Spleen (tissue), 11 donors: ENCODE results near the gene MARK3. TPM values are rescaled to one million over a fixed set of nuclear protein-coding genes. Genes with fewer than 3 reads are reported as not detected.

ENCODE experiments used
- DNase-seq: peaks from one replicate; pipeline ENCODE4 v3.0.0-alpha.2; 2020
- H3K27ac ChIP-seq, 8 donors: fragments of 200-600 bp; sonication (generic) in 7 of 8; 1 replicate in 4 of 8; 2 replicates in 4 of 8; pipeline versions ENCODE4 v1.5.0 to v1.8.0; 2016 to 2021; ENCODE audit warnings: inconsistent platforms in 4 of 8, mild to moderate bottlenecking in 4 of 8, moderate library complexity in 1 of 8
- H3K27me3 ChIP-seq, 7 donors: fragments of 200-600 bp; sonication (generic) in 6 of 7; replicated peaks in 1 of 7; 1 replicate in 4 of 7; 2 replicates in 3 of 7; pipeline versions ENCODE4 v1.5.0 to v1.8.0; 2016 to 2021; ENCODE audit warnings: inconsistent platforms in 3 of 7, mild to moderate bottlenecking in 1 of 7
- H3K36me3 ChIP-seq, 6 donors: fragments of 200-600 bp; sonication (generic) in 5 of 6; 1 replicate in 4 of 6; 2 replicates in 2 of 6; pipeline versions ENCODE4 v1.5.0 to v1.8.0; 2016 to 2021; ENCODE audit warnings: inconsistent platforms in 2 of 6
- H3K4me1 ChIP-seq, 6 donors: fragments of 200-600 bp; sonication (generic) in 5 of 6; 1 replicate in 3 of 6; 2 replicates in 3 of 6; pipeline versions ENCODE4 v1.5.0 to v1.8.0; 2016 to 2021; ENCODE audit warnings: inconsistent platforms in 3 of 6
- H3K4me3 ChIP-seq, 8 donors: fragments of 200-600 bp; sonication (generic) in 7 of 8; 1 replicate in 4 of 8; 2 replicates in 4 of 8; pipeline versions ENCODE4 v1.5.0 to v1.8.0; 2016 to 2021; ENCODE audit warnings: inconsistent platforms in 4 of 8, mild to moderate bottlenecking in 4 of 8, moderate library complexity in 2 of 8
- H3K9me3 ChIP-seq, 8 donors: fragments of 200-600 bp; sonication (generic) in 7 of 8; 1 replicate in 4 of 8; 2 replicates in 4 of 8; pipeline versions ENCODE4 v1.5.0 to v1.8.0; 2016 to 2021; ENCODE audit warnings: inconsistent platforms in 4 of 8
- CTCF ChIP-seq, 11 experiments: fragments of 200-600 bp in 7 of 11; fragments of 450-650 bp in 4 of 11; sonication (generic) in 4 of 11; IDR thresholded peaks in 8 of 11; conservative IDR thresholded peaks in 3 of 11; 1 replicate in 7 of 11; 2 replicates in 4 of 11; pipeline versions ENCODE4 v1.4.0 to v1.8.0; 2016 to 2021; ENCODE audit warnings: antibody characterized with exemption in 11 of 11, inconsistent platforms in 4 of 11, mild to moderate bottlenecking in 1 of 11
- POLR2A ChIP-seq, 3 donors: fragments of 450-650 bp; IDR thresholded peaks; one replicate each; pipeline ENCODE4 v1.5.1; 2017; ENCODE audit warnings: antibody characterized with exemption in 3 of 3, mild to moderate bottlenecking in 1 of 3
- POLR2AphosphoS5 ChIP-seq, 3 donors: sonication (generic); formaldehyde crosslinking; IDR thresholded peaks; one replicate each; pipeline ENCODE4 v1.5.1; 2017; ENCODE audit warnings: antibody characterized with exemption in 3 of 3
- WGBS, 5 donors: extraction: QIAGEN DNeasy Blood & Tissue Kit in 3 of 5; methylation state at CpG; one replicate each; pipeline versions ENCODE4 v1.1.5 to v1.1.7; 2013 to 2018; 5-methylcytosine and 5-hydroxymethylcytosine counted together
- intact Hi-C: fragments of 100-400 bp; cut with DNase I; formaldehyde crosslinking; loops from one replicate; pipeline ENCODE4 v1.15.0; 2023; ENCODE audit warnings: low total_unique reads
- polyA plus RNA-seq, 3 donors: library from polyadenylated mRNA; stranded (reverse); fragments of 200-250 nt; gene quantifications; one replicate each; pipeline ENCODE4 v1.2.1, GENCODE V29; 2013
- total RNA-seq, 7 donors: library from RNA; depleted of rRNA in 3 of 7; stranded (reverse); fragments of >200 nt in 3 of 7; fragmentation: NEBNext Ultra II Directional in 4 of 7; extraction: Animal tissue kit (Norgen Biotek cat#: 25700) in 4 of 7; gene quantifications; one replicate each; pipeline versions ENCODE4 v1.1.0 to v1.2.1, GENCODE V29; 2016 to 2021
- donor health status: healthy with polysubstance abuse.
- donor health status: DM: no; HTN: no; CAD: no; lungs with moderate emphysema.
- donor health status: DM: no; HTN: no; CAD: no.
- donor health status: Bipolar disorder and iron deficiency.
- donor health status: healthy.
- donor health status: DM: no; HTN: no; CAD: no.
- donor health status: DM: yes; HTN: yes; CAD: no.

Gene MARK3
- total and polyA plus RNA-seq, 10 donors = 40.4 to 144 (median 106) TPM

GRCh38 chr14:103463149-103463548 is 77.9 kb downstream of the MARK3 start:
- no peak for DNase-seq
- Histone ChIP-seq H3K4me1 (peaks cover 0 to 4% (median 0%) of the 10 kb centered on the region in 6 donors), H3K27me3 (no peaks in the 10 kb centered on the region), H3K4me3 (no peak overlapping the region), H3K27ac (no peak overlapping the region), H3K36me3 (peaks cover 0 to 95% (median 60%) of the 10 kb centered on the region in 6 donors), H3K9me3 (no peaks in the 10 kb centered on the region)
- 60 to 86% (median 78%) methylated on average over 4 of the region's 4 CpGs for WGBS, 5 donors
- no peak for TF ChIP-seq POLR2AphosphoS5 (IDR thresholded peaks at IDR 0.05)
- TF ChIP-seq POLR2A (IDR thresholded peaks at IDR 0.05) = no peak
- no peak for TF ChIP-seq CTCF (IDR thresholded peaks at IDR 0.05 in 8 of 11, conservative IDR thresholded peaks at IDR 0.05 in 3 of 11)
- intact Hi-C loops = no loop called here

GRCh38 chr14:103463851-103464250 is 78.6 kb downstream of the MARK3 start:
- no peak overlapping the region for H3K4me3 ChIP-seq
- intact Hi-C loops = no loop called here
- TF ChIP-seq CTCF (IDR thresholded peaks at IDR 0.05 in 8 of 11, conservative IDR thresholded peaks at IDR 0.05 in 3 of 11) = no peak
- TF ChIP-seq POLR2A (IDR thresholded peaks at IDR 0.05) = no peak
- TF ChIP-seq POLR2AphosphoS5 (IDR thresholded peaks at IDR 0.05) = no peak
- no peaks in the 10 kb centered on the region for H3K27me3 ChIP-seq
- H3K9me3 ChIP-seq = no peaks in the 10 kb centered on the region
- no peak for DNase-seq
- peaks cover 0 to 95% (median 66%) of the 10 kb centered on the region in 6 donors for H3K36me3 ChIP-seq
- H3K27ac ChIP-seq = no peak overlapping the region
- peaks cover 0 to 4% (median 0%) of the 10 kb centered on the region in 6 donors for H3K4me1 ChIP-seq

- Histone ChIP-seq H3K4me1 (peaks cover 0 to 7% (median 0%) of the 10 kb centered on the region in 6 donors), H3K27me3 (no peaks in the 10 kb centered on the region), H3K36me3 (peaks cover 0 to 100% (median 80%) of the 10 kb centered on the region in 6 donors), H3K4me3 (no peak overlapping the region), H3K9me3 (no peaks in the 10 kb centered on the region), H3K27ac (no peak overlapping the region)
- 85 to 92% (median 87%) methylated on average over 5 of the region's 5 CpGs for WGBS, 5 donors
- DNase-seq = no peak
- intact Hi-C loops = loop anchor here (10.0 kb wide), 1 partner anchor 78 kb away; no protein-coding TSS in a partner anchor
- TF ChIP-seq CTCF (IDR thresholded peaks at IDR 0.05 in 8 of 11, conservative IDR thresholded peaks at IDR 0.05 in 3 of 11) (no peak), POLR2A (IDR thresholded peaks at IDR 0.05) (no peak), POLR2AphosphoS5 (IDR thresholded peaks at IDR 0.05) (no peak)
Measured at GRCh38 chr14:103472939-103473338, 87.7 kb downstream of the MARK3 start.

- intact Hi-C loops = loop anchor here (10.0 kb wide), 1 partner anchor 80 kb away; no protein-coding TSS in a partner anchor
Measured at GRCh38 chr14:103474893-103475292, 89.7 kb downstream of the MARK3 start.

More at GRCh38 chr14:103474893-103475292, 89.7 kb downstream of the MARK3 start:
- Histone ChIP-seq H3K4me3 (no peak overlapping the region), H3K4me1 (peaks cover 0 to 10% (median under 1%) of the 10 kb centered on the region in 6 donors), H3K9me3 (no peaks in the 10 kb centered on the region), H3K27me3 (no peaks in the 10 kb centered on the region), H3K36me3 (peaks cover 0 to 100% (median 69%) of the 10 kb centered on the region in 6 donors), H3K27ac (no peak overlapping the region)
- no peak for DNase-seq
- 73 to 96% (median 88%) methylated on average over 5 of the region's 5 CpGs for WGBS, 5 donors
- TF ChIP-seq POLR2A (IDR thresholded peaks at IDR 0.05) = no peak
- TF ChIP-seq POLR2AphosphoS5 (IDR thresholded peaks at IDR 0.05) = no peak
- TF ChIP-seq CTCF (IDR thresholded peaks at IDR 0.05 in 8 of 11, conservative IDR thresholded peaks at IDR 0.05 in 3 of 11) = no peak
